ENCODE data around the gene SART1. TPM values are rescaled to one million over a fixed set of nuclear protein-coding genes. Genes with fewer than 3 reads are reported as not detected.

Gene SART1
- total and polyA plus RNA-seq, 10 of the 15 experiments (the other 5 are each of a cell fraction or from before 2014, with no cell fraction given), result 6.2 to 60.5 (median 37.4) TPM

- no peaks in the 10 kb centered on the region for H3K27me3 ChIP-seq (replicated peaks in 1 of 2; ENCODE audit: control insufficient read depth in 2 of 2, insufficient read depth in 2 of 2, low read length in 1 of 2)
- ATAC-seq (peak; percentile 85), DNase-seq (ENCODE audit: low read depth, low spot score) (no peak), FAIRE-seq (no peak)
- peak overlapping the region; percentile 93 for H3K4me3 ChIP-seq
- H3K79me2 ChIP-seq (ENCODE audit: control insufficient read depth, insufficient read depth, low read length), result peaks cover 33% of the 10 kb centered on the region
- POLR2A ChIA-PET, result interaction anchor here (0.6 to 1.9 kb wide), 8 partner anchors 45 to 144 kb away, joined by 3 to 22 read pairs (median 6); partner anchors contain the start of genes CCDC85B, FIBP and SF3B2
- peaks cover 11% of the 10 kb centered on the region for H3K4me1 ChIP-seq (ENCODE audit: control insufficient read depth, insufficient read depth, low read length)
- CTCF ChIA-PET, result interaction anchor here (0.7 to 1.5 kb wide), 7 partner anchors 20 to 326 kb away, joined by 3 to 14 read pairs (median 3); partner anchors contain the start of gene CCDC85B
- H3K27ac ChIP-seq (ENCODE audit: control insufficient read depth, insufficient read depth), result peak overlapping the region; percentile 93
- intact Hi-C loops (cut with micrococcal nuclease; ENCODE audit: unreplicated experiment) (loop anchor here (1.0 kb wide), 2 partner anchors 41 to 144 kb away; partner anchors contain the start of genes CFL1 and SART1), in situ Hi-C loops (cut with MboI) (no loop called here)
- H4K20me1 ChIP-seq (ENCODE audit: control insufficient read depth, insufficient read depth), result no peaks in the 10 kb centered on the region
- H2AFZ ChIP-seq (ENCODE audit: control insufficient read depth, low read depth, low read length), result peak overlapping the region; percentile 75
- SMC1A ChIA-PET (ENCODE audit: uncharacterized antibody, unreplicated experiment), result interaction anchor here (1.0 to 1.2 kb wide), 2 partner anchors 66 to 143 kb away, joined by 3 to 4 read pairs; partner anchors contain the start of gene MUS81
- H3K36me3 ChIP-seq (ENCODE audit: control insufficient read depth in 2 of 2, insufficient read depth in 2 of 2, low read length in 1 of 2), result peaks cover 17 to 23% of the 10 kb centered on the region in 2 experiments
- peak overlapping the region; percentile 84 for H3K4me2 ChIP-seq (ENCODE audit: control insufficient read depth, insufficient read depth)
- H3K9me3 ChIP-seq (replicated peaks; ENCODE audit: control insufficient read depth, insufficient read depth, low read length), result no peaks in the 10 kb centered on the region
- no TSS peak for BruUV-seq (replicated peaks)
- H3K9ac ChIP-seq (ENCODE audit: control insufficient read depth, insufficient read depth, low read length), result peak overlapping the region; percentile 87
- 0% methylated on average over 14 of the region's 40 CpGs for WGBS (ENCODE audit: insufficient coverage, insufficient replicate concordance, low lambda C conversion rate, missing lambda C conversion rate)
- RAD21 ChIA-PET (ENCODE audit: unreplicated experiment), result interaction anchor here (0.7 to 1.5 kb wide), 8 partner anchors 42 to 143 kb away, joined by 3 to 13 read pairs (median 4); partner anchors contain the start of genes CCDC85B and MUS81
- no peak for TF ChIP-seq EZH2 (IDR thresholded peaks at IDR 0.05; ENCODE audit: borderline replicate concordance, control insufficient read depth, low read depth, low read length)
- no peak for TF ChIP-seq ZNF622 (IDR thresholded peaks at IDR 0.05)
- TF ChIP-seq TCF7 (IDR thresholded peaks at IDR 0.05; ENCODE audit: borderline replicate concordance), result no peak
- TF ChIP-seq ZNF207 (IDR thresholded peaks at IDR 0.05; ENCODE audit: borderline replicate concordance), result no peak
- TF ChIP-seq WRNIP1 (IDR thresholded peaks at IDR 0.05; ENCODE audit: borderline replicate concordance, low read depth, low read length), result 0 out of 2 replicates have a peak, but pooled peaks have one; percentile 87
- TF ChIP-seq BCL3 (IDR thresholded peaks at IDR 0.05; ENCODE audit: borderline replicate concordance, insufficient read depth, low read depth, low read length, poor library complexity, severe bottlenecking), result no peak
- peak in 1 of 2 experiments; percentile 67; a peak in 1 of 3 replicates for TF ChIP-seq EGR1 (IDR thresholded peaks at IDR 0.05; ENCODE audit: borderline replicate concordance in 1 of 2, low read depth in 2 of 2, low read length in 2 of 2)
- TF ChIP-seq CHD4 (IDR thresholded peaks at IDR 0.05), result no peak
- TF ChIP-seq E2F4 (IDR thresholded peaks at IDR 0.05; ENCODE audit: low read depth, low read length), result peak; percentile 43; the same call in 1 of the 2 replicates
- TF ChIP-seq NKRF (conservative IDR thresholded peaks at IDR 0.05), result peak; percentile 48; the same call in 1 of the 2 replicates
- TF ChIP-seq SIN3A (IDR thresholded peaks at IDR 0.05; ENCODE audit: low read depth, low read length), result no peak
- TF ChIP-seq NRF1 (conservative IDR thresholded peaks at IDR 0.05; ENCODE audit: low read depth, low read length), result 0 out of 2 replicates have a peak, but pooled peaks have one; percentile 17
- TF ChIP-seq MYC (IDR thresholded peaks at IDR 0.05; ENCODE audit: insufficient read depth, insufficient read length, insufficient replicate concordance, low read length, severe bottlenecking), result peak; percentile 87
- peak; percentile 62; the same call in 1 of the 2 replicates for TF ChIP-seq BACH1 (IDR thresholded peaks at IDR 0.05; ENCODE audit: borderline replicate concordance)
- TF ChIP-seq BHLHE40 (IDR thresholded peaks at IDR 0.05; ENCODE audit: borderline replicate concordance in 1 of 2, low read depth in 2 of 2, low read length in 1 of 2), result peak; percentile 5 to 27; a peak in 1 of 4 replicates
- TF ChIP-seq POLR2AphosphoS5 (IDR thresholded peaks at IDR 0.05; ENCODE audit: low read length), result 0 out of 2 replicates have a peak, but pooled peaks have one; percentile 14
- TF ChIP-seq SMARCA5 (IDR thresholded peaks at IDR 0.05), result 0 out of 2 replicates have a peak, but pooled peaks have one; percentile 42
- no peak for TF ChIP-seq STAT1 (conservative IDR thresholded peaks at IDR 0.05)
- TF ChIP-seq TCF12 (IDR thresholded peaks at IDR 0.05; ENCODE audit: low read depth, low read length), result no peak
Measured at GRCh38 chr11:66002648-66003225, 41.2 kb downstream of the SART1 start.

All from GM12878 (cell line).